Brain pericyte (primary cell): ENCODE data around the gene DPP9.
A peak's percentile ranks its signal among the peaks of the same experiment; 100 is the strongest.
"Not testable (repeated sequence)": the region's sequence is repeated elsewhere in the genome, so short reads cannot be mapped to it uniquely, and the experiment has no call there.

Experiments used
- DNase-seq: peaks from one replicate; pipeline ENCODE4 v3.0.0-alpha.2; 2012; ENCODE audit warnings: low read depth, low spot score

Gene DPP9

DNA sequence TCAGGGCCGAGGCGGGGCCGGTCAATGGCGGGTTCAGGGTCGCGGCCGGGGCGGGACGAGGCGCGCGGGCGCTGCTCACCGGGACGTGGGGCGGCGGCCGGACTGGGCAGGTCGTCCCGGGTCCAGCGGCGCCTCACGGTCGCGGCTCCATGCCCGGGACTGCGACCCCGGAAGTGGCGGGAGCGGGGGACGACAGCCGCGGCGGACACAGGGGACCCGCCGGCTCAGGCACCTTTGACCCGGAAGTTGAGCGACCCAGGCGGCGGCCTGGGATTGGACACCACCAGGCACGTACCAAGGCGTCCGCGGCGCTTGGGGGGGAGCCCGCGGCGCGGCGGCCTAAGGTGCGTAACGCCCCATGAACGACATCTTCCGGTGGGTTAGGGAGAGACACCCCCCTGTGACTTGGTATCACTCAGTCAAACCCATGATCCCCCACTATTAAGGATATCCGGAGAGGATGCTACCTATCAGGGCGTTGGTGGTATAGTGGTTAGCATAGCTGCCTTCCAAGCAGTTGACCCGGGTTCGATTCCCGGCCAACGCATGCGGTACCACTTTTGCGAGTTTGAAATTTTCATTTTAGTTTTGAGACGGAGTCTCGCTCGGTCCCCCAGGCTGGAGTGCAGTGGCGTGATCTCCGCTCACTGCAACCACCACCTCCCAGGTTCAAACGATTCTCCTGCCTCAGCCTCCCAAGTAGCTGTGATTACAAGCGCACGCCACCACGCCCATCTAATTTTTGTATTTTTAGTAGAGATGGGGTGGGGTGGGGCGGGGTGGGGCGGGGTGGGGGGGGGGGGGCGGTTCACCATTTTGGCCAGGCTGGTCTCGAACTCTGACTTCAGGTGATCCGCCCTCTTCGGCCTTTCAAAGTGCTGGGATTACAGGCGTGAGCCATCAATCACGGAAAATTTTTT lies at the start of gene DPP9:
DPP9 (minus strand) TSS at position 248 of the 920 bp plus-strand sequence. CDS start 3,936 bp downstream, outside the sequence.
- DNase-seq = peak; percentile 96

DNA sequence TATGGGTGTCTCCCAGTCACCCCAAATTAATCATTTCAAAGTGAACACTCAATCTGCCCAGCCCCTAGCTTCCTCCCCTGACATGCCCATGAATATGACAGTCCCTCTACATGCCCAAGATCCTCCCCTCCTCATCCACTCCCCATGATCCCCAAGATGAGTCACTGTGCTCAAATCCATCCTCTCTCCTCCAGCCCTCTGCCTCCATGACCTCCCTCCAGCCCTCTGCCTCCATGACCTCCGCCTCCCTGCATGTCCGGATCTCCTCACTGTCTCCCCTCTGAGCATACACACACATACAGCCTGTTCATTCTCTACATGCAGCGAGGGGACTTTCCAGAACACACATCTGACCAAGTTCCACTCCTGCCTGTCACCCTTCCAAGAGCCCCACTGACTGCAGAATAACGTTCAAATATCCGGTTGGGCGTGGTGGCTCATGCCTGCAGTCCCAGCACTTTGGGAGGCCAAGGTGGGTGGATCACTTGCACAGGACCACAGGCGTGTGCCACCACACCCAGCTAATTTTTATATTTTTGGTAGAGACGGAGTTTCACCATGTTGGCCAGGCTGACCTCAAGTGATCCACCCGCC lies 49.5 kb upstream of the DPP9 start:
- DNase-seq = no peak

DNA sequence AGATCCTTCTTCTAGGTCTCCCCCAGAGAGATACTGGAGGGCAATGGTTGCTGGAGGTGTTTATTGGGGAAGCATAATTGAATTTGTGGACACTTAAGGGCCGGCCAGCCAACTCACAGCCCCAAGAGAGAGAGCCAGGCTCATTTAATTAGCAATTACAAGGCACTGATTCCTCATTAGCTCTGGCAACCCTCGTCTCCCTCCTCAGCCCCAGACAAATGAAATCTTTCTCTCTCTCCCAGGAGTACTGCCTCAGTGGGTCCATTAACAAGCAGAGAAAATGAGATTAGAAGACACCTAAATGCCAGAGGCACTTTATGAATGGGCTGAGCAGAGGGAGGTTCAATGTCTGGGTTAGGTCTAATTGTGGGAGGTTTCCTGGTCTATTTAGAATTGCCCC lies 48.9 kb upstream of the DPP9 start:
- no peak for DNase-seq

DNA sequence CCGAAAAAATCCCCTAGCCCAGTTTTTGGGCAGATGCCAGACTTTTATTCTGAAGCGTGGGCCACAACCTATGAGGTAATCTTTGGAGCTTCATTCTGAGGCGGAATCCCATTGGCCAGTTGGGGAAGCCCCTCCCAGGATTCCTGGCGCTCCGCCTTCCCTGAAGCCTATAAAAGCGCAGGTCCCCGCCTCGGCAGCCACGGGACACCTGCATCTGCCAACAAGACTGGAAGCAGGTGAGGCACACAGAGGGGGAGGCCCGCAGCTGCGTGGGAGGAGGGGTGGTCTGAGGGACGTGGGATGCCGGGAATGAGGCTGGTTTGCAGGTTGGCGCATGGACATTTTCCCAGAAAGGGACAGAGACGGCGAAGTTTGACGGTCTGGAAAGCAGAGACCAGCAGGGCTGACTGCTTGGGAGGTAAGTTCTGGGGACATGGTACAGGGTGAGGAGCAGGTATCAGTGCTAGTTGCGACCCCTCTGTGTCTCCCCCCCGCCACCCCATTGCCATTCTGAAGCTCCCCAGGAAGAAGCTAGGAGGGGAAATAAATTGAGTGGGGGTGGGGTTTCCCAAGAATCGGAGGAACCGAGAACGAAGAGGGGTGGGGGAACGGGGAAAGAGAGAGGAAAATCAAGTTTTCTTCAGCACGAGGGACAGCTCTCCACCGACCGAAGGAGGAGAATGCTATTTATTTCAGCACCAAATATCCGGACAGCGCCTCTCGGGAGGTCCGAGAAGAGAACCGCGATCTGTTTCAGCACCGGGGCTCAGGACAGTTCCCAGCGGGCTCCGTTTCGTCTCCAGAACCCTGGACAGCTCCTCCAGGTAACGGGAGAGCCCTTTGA lies 45.5 kb upstream of the DPP9 start:
- peak; percentile 54 for DNase-seq

DNA sequence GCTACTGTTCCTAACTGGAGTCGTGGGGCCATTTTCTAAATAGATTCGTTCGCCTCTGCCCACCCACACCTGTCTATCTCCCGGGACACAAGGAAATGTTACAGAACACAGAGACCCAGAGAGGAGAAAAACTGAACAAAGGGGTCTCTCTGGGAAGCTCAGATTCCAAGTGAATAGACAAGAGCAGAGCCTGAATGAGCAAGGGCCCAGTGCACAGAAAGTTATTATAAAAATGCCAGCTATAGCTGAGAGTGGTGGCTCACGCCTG lies 40.7 kb upstream of the DPP9 start:
- no peak for DNase-seq

DNA sequence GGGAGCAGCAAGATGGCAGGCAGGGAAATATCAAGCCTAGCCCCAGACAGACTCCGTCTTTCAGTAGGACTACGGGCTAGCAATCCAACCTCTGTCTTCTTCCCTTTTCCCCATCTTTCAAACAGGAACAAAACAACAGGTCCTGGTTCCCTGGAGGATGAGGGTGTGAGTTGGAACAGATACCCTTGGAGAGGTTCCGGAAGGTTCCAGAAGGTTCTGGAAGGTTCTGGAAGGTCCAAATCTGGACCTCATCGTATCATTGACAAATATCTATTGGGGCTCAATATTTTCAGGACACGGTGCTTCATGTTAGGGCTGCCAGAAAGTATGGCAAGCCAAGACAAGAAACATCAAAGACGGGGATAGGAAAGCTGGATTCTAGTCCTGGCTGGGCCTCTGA lies 39.4 kb upstream of the DPP9 start:
- DNase-seq = no peak

DNA sequence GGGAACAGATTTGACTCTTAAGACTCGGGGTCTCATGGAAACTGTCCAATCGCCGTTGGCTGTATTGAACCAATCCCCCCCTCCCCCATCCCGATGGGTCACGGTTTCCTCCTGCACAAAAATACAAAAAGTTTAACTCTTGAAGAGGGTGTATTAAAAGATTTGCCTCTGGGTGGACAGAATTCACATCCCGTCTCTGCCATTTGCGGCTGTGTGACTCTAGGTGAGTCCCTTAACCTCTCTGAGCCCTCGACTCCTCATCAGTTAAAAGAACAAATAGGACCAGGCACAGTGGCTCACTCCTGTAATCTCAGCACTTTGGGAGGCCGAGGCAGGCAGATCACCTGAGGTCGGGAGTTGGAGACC lies 36.6 kb upstream of the DPP9 start:
- no peak for DNase-seq

DNA sequence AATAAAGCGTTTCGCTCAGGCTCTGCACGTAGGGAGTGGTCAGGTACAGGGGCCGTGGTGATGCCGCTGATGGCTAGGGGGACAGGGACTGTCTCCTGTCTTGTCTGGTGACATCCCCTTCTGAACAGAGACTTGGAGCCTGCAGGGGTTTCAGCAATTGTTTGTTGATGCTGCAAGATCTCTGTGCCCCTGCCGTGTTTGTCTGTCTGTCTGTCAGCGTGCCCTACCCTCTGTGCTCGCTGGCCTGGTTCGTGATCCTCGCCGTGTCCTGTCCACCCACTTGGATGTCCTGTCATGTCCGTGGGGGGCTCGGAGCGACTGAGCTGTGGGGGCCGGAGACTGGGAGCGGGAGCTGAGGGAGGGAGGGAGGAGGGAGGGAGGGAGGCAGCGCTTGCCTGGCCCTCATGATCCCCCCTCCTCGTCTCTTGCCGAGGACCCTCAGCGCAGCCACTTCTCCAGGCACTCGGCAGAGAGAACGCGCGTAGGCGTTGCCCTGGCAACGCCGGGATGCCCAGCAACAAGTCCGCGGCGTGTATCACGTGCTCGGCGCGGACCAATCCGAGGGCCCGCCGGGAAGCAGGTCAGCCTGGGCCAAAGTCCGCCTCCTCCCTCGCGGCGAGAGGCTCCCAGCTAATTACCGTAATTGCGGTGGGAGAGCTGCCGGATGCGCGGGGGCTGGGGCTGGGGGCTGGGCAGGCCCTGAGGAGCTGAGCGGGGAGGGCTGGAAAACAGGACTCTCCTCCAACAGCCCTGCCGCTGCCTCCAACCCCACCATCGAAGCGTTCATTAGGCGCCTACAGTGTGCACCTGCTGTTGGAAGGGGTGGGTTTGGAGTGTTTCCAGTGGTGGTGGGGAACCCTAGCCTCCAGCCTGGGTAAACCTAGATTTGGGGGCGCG lies 36.0 kb upstream of the DPP9 start:
- DNase-seq = peak; percentile 13

DNA sequence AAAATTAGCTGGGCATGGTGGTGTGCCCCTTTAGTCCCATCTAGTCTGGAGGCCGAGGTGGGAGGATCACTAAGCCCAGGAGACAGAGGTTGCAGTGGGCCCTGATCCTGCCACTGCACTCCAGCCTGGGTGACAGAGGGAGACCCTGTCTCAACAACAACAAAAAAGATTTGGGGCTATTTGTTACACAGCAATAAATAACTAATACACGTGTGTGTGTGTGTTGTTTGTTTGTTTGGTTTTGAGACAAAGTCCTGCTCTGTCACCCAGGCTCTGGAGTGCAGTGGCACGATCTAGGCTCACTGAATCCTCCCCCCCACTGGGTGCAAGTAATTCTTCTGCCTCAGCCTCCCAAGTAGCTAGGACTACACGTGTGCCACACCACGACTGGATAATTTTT lies 35.0 kb upstream of the DPP9 start:
- no peak for DNase-seq

DNA sequence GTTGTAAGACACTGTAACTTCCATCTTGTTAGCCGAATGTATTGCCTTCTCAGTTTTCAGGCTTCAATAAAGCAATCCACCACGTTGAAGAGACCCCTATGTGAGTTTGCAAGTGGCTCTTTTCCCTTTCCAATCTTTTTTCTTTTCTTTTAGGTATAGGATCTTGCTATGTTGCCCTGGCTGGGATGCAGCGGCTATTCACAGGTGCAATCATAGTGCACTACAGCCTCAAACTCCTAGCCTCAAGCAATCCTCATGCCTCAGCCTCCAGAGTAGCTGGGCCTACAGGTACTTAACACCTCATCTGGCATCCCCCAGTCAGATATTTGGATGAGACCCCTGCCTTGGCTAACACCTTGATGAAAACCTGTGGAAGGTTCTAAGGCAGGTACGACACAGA lies 34.4 kb upstream of the DPP9 start:
- no peak for DNase-seq

DNA sequence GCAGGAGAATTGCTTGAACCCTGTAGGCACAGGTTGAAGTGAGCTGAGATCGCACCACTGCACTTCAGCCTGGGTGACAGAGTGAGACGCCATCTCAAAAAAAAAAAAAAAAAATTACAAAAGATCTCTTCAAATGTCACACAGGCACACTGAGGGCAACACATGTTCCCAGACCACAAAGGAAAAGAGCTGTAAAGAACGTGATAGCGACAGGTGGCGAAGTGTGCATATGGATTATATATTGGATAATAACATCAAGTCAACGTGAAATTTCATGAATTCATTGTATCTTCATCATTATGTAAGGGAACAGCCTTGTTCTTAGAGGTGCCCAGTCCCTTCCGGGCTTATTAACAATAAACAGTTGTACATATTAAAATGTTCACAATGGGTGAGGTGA lies 31.8 kb upstream of the DPP9 start:
- no peak for DNase-seq

DNA sequence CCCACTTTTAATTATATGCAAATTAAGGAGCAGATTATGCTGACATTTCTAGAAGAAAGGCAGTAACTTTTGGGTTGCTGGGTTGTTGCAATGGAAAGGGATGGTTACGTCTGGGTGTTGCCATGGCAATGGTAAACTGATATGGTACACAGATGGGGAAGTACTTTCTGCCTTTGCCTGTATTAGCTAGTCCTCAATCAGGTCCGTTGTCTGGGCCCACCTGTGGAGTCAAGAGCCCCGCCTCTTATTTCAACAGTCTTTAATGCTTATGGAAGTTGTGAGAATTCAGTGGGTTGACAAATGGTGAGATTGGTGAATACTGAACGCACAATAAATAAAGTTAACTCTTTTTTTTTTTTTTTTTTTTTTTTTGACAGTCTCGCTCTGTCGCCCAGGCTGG lies 30.6 kb upstream of the DPP9 start:
- DNase-seq = no peak

DNA sequence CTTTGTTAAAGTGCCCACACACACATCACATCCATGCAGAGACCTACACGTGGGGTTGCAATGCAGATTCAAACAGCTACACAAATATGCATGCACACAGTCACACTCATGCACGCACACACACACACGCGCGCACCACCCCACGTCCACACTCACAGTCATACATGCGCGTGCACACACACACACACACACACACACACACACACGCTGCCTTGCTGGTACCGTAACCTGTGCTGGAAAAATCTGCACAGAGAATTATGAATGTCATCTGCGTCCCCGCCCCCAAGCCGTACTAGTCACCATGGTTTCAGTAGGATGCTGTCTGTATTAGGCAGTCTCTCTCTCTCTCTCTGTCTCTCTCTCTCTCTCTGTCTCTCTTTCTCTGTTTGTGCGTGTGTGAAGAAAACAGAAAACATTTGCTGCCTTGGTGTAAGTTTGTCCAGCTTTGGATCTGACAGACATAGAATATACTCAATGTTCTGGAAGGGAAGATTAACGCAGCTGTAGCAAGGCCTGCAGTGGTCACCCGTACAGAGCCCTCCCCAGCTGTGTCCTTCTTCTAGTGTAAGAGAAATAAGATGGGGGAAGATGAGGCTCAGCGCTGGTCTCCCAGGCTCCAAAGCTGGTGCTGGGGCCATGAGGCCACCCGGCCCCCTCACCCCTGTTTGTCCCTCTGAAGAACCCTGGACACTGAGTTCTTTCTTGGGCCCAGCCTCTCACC lies 26.4 kb upstream of the DPP9 start:
- no peak for DNase-seq

DNA sequence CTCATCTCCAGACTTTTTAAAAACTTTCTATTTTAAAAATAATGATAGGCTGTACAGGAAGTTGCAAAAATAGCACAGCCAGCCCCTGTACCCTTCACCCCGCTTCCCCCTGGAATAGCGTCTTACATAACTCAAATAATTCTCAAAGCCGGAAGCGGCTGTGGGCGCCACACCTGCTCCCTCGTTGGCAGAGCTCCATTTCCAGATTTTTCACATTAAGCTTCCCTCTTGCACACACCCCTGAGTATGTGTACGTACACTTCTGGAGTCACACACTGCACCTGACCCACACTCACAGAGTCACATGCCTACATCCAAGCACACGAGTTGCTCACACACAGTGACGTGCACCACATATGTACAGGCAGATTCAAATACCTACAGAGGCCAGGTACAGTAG lies 24.9 kb upstream of the DPP9 start:
- no peak for DNase-seq

DNA sequence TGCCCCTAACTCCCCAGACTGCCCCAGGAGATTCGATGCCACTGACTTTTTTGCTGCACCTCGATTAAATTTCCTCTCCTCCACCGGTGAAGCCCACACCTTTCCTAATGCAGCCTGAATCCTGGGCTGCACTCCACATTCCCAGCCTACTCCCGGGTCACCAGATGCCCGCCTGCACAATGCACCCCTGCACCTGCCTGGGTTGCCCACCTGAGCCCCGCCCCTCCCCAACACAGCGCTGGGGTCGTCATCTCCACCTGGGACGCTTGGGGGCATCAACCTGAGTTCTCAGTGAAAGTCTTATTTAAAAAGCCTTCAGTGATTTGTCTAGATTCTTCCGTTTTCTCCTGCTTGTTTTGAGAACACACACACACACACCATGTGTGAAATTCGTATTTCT lies 24.5 kb upstream of the DPP9 start:
- DNase-seq = no peak

DNA sequence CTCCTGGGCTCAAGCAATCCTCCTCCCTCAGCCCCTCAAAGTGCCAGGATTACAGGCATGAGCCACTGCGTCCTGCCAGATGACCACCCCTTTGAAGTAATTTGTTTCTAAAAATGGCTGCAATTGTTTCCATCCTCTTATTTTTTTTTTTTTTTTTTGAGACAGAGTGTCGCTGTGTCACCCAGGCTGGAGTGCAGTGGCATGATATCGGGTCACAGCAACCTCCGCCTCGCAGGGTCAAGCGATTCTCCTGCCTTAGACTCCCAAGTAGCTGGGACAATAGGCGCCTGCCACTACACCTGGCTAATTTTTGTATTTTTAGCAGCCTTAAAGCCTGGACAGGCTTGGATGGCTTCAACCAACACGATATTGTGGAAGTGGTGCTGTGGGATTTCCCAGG lies 22.3 kb upstream of the DPP9 start:
- DNase-seq = no peak

DNA sequence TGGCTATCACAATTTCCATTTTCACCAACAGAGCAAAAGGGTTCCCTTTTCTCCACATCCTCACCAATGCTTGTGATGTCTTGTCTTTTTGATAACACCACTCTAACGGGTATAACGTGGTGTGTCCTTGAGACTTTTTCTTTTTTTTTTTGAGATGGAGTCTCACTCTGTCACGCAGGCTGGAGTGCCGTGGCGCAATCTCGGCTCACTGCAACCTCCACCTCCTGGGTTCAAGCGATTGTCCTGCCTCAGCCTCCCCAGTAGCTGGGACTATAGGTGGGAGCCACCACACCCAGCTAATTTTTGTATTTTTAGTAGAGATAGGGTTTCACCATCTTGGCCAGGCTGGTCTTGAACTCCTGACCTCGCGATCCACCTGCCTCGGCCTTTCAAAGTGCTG lies 21.5 kb upstream of the DPP9 start:
- not testable (repeated sequence) for DNase-seq

DNA sequence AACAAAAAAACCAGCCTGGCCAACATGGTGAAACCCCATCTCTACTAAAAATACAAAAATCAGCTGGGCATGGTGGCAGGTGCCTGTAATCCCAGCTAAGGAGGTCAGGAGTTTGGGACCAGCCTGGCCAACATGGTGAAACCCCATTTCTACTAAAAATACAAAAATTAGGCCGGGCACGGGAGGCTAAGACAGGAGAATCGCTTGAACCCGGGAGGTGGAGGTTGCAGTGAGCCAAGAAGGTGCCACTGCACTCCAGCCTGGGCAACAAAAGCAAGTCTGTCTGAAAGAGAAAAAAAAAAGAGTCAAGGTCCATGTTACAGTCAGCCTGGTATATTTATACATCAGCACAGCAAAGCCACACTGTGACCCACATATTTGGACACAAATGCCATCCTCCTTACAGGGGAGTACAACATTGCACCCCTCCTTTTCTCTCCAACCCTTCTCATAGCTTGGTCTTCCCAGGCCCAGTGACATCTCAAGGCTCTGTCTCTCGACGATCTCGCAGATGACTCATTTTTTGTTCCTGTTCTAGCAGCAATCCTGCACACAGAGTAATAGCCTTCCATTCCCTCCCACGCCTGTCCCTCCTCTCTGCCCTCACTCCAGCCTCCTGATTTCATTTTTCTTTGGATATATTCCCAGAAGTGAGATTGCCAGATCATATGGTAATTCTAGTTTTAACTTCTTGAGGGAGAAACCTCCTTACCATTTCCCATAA lies 21.0 kb upstream of the DPP9 start:
- DNase-seq = no peak

DNA sequence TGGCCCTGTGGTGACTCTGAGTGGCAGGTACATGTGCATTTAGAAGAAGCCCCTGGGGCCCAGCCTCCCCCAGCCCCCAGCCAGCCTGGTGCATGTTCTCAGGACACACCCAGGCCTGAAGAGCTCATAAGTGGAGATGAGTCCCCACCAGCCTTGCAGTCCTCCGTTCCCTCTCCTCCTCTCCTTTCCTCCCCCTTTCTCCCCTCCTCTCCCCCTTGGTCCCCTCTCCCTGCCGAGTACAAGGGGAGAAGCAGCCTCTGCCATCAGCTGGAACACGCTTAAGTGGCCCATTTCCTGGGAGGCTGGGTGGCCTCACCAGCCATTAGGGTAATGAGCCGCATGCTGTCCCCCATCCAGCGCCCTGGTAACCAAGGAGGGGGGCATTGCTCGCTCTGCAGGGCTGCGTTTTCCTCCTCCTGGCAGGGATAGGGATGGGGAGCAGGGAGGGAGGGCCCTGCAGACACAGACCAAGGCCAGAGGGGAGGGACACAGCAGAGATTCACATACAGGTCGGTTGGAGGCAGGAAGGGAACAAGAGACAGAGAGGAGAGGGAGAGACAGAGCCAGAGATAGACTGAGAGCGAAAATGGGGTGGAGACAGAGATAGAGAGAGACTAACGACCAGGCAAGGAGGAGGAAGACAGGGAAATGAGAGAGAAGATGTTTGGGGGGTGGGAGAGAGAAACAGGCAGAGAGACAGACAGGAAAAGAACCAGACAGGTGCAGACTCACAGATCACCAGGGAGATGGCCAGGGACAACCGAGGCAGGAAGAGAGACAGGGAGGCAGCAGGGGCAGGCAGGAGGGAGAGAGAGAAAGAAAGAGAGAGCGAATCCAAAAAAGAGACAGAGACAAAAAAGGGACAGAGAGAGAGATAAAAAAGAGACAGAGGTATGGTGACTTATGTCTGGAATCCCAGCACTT lies 19.3 kb upstream of the DPP9 start:
- DNase-seq = no peak
